HepG2 (cell line): Measurements from ENCODE around the gene SNX11. TPM values are rescaled to one million over a fixed set of nuclear protein-coding genes. Genes with fewer than 3 reads are reported as not detected.

Experiments
- CC2D1A ChIP-seq: sonication (generic); formaldehyde crosslinking; IDR thresholded peaks from 2 replicates; pipeline ENCODE4 v1.8.1; 2023; ENCODE audit warnings: mild to moderate bottlenecking, missing genetic modification reagents
- E2F1 ChIP-seq: sonication (generic); formaldehyde crosslinking; IDR thresholded peaks from 2 replicates; pipeline ENCODE4 v1.5.0; 2020; ENCODE audit warnings: missing genetic modification reagents
- HNF1B ChIP-seq: sonication (generic); formaldehyde crosslinking; IDR thresholded peaks from 2 replicates; pipeline ENCODE4 v1.5.1; 2020; ENCODE audit warnings: mild to moderate bottlenecking, moderate library complexity, missing genetic modification reagents
- HNRNPL ChIP-seq: fragments of 200-400 bp; formaldehyde crosslinking; IDR thresholded peaks from 2 replicates; pipeline ENCODE4 v1.6.1; 2017; ENCODE audit warnings: mild to moderate bottlenecking, low read depth, low read length
- KLF12 ChIP-seq: sonication (generic); formaldehyde crosslinking; IDR thresholded peaks from 2 replicates; pipeline ENCODE4 v1.4.0; 2020; ENCODE audit warnings: missing genetic modification reagents, borderline replicate concordance
- MTA1 ChIP-seq: sonication (generic); formaldehyde crosslinking; IDR thresholded peaks from 2 replicates; pipeline ENCODE4 v1.4.0; 2020; ENCODE audit warnings: missing genetic modification reagents, mild to moderate bottlenecking, borderline replicate concordance
- MYPOP ChIP-seq: sonication (generic); formaldehyde crosslinking; IDR thresholded peaks from 2 replicates; pipeline ENCODE4 v1.8.1; 2023; ENCODE audit warnings: mild to moderate bottlenecking, moderate library complexity, missing genetic modification reagents
- PRPF4 ChIP-seq: fragments of 200-400 bp; formaldehyde crosslinking; IDR thresholded peaks from 2 replicates; pipeline ENCODE4 v1.6.1; 2016; ENCODE audit warnings: low read length, low read depth; ENCODE audit not compliant: poor library complexity, severe bottlenecking
- SIN3A ChIP-seq: IDR thresholded peaks from 2 replicates; pipeline ENCODE4 v1.6.1; 2011; ENCODE audit warnings: low read depth, mild to moderate bottlenecking, control low read depth, low read length, borderline replicate concordance
- TBL1XR1 ChIP-seq: fragments of 150-350 bp; IDR thresholded peaks from 2 replicates; pipeline ENCODE4 v1.6.1; 2014; ENCODE audit warnings: borderline replicate concordance, low read length; ENCODE audit not compliant: partially characterized antibody
- ZBTB34 ChIP-seq: sonication (generic); formaldehyde crosslinking; IDR thresholded peaks from 2 replicates; pipeline ENCODE4 v1.8.0; 2022; ENCODE audit warnings: mild to moderate bottlenecking, missing genetic modification reagents
- ZBTB7A ChIP-seq: sonication (generic); formaldehyde crosslinking; IDR thresholded peaks from 2 replicates; pipeline ENCODE4 v1.8.0; 2022; ENCODE audit warnings: mild to moderate bottlenecking, missing genetic modification reagents
- ZNF160 ChIP-seq: sonication (generic); formaldehyde crosslinking; IDR thresholded peaks from 2 replicates; pipeline ENCODE4 v1.8.0; 2022; ENCODE audit warnings: mild to moderate bottlenecking, inconsistent platforms, missing genetic modification reagents
- ZNF251 ChIP-seq: sonication (generic); formaldehyde crosslinking; IDR thresholded peaks from 2 replicates; pipeline ENCODE4 v1.9.0; 2021; ENCODE audit warnings: mild to moderate bottlenecking, missing genetic modification reagents
- ZNF256 ChIP-seq: sonication (generic); formaldehyde crosslinking; conservative IDR thresholded peaks from 2 replicates; pipeline ENCODE4 v1.4.0; 2020; ENCODE audit warnings: missing genetic modification reagents
- ZNF34 ChIP-seq: sonication (generic); formaldehyde crosslinking; IDR thresholded peaks from 2 replicates; pipeline ENCODE4 v1.4.0; 2020; ENCODE audit warnings: mild to moderate bottlenecking, missing genetic modification reagents, borderline replicate concordance
- ZNF567 ChIP-seq: sonication (generic); formaldehyde crosslinking; IDR thresholded peaks from 2 replicates; pipeline ENCODE4 v1.8.1; 2023; ENCODE audit warnings: mild to moderate bottlenecking, missing genetic modification reagents, borderline replicate concordance
- ZNF687 ChIP-seq: sonication (generic); formaldehyde crosslinking; IDR thresholded peaks from 2 replicates; pipeline ENCODE4 v1.5.1; 2020; ENCODE audit warnings: mild to moderate bottlenecking, missing genetic modification reagents, moderate library complexity
- ZNF703 ChIP-seq: sonication (generic); formaldehyde crosslinking; IDR thresholded peaks from 2 replicates; pipeline ENCODE4 v1.5.1; 2020; ENCODE audit warnings: missing genetic modification reagents, mild to moderate bottlenecking, moderate library complexity, borderline replicate concordance
- ZNF83 ChIP-seq: sonication (generic); formaldehyde crosslinking; IDR thresholded peaks from 2 replicates; pipeline ENCODE4 v1.4.0; 2020; ENCODE audit warnings: missing genetic modification reagents, mild to moderate bottlenecking, borderline replicate concordance
- polyA plus RNA-seq, 8 experiments: library from polyadenylated mRNA; depleted of rRNA in 3 of 8; stranded (reverse) in 7 of 8; unstranded in 1 of 8; fragments of >200 nt; fragmentation: Illumina TruSeq in 4 of 8; extraction: Trizol in 4 of 8; gene quantifications; 2 replicates each; pipeline versions ENCODE4 v1.2.1 to v1.2.3, GENCODE V29; 2011 to 2016; ENCODE audit warnings: low read depth in 4 of 8, missing spikeins in 1 of 8, mixed read lengths in 1 of 8; ENCODE audit not compliant: insufficient read depth in 1 of 8
- total RNA-seq, 5 experiments: library from RNA; depleted of rRNA; stranded (reverse); fragments of >200 nt; fragmentation: Illumina TruSeq; extraction: Trizol; gene quantifications; 2 replicates each; pipeline ENCODE4 v1.2.3, GENCODE V29; 2016; ENCODE audit warnings: low read depth in 1 of 5

SNX11 gene
- total and polyA plus RNA-seq, 2 of the 13 experiments (the other 11 are each of a cell fraction or from before 2014, with no cell fraction given), result 12.9 to 14.0 TPM

- TF ChIP-seq SIN3A (no peak), TBL1XR1 (no peak), E2F1 (CRISPR knock-in tag) (no peak), HNRNPL (no peak), ZNF703 (no peak), PRPF4 (no peak), ZNF83 (no peak), KLF12 (no peak), MTA1 (no peak), ZNF687 (CRISPR knock-in tag) (no peak), ZNF251 (CRISPR knock-in tag) (no peak), ZBTB34 (CRISPR knock-in tag) (no peak), ZBTB7A (no peak), ZNF160 (CRISPR knock-in tag) (no peak), CC2D1A (CRISPR knock-in tag) (no peak), ZNF34 (CRISPR knock-in tag) (no peak), ZNF567 (CRISPR knock-in tag) (no peak), ZNF256 (CRISPR knock-in tag) (no peak), MYPOP (CRISPR knock-in tag) (no peak), HNF1B (CRISPR knock-in tag) (no peak)
These were observed 23.8 kb downstream of the SNX11 start (continued) for GRCh38 chr17:48131216-48131824.
